Forelimb muscle (tissue), 1 donor: ENCODE results near the gene ZDHHC18. TPM values are rescaled to one million over a fixed set of nuclear protein-coding genes. Genes with fewer than 3 reads are reported as not detected.
"Not testable (repeated sequence)": the region's sequence is repeated elsewhere in the genome, so short reads cannot be mapped to it uniquely, and the experiment has no call there.

Experiments
- DNase-seq: peaks from one replicate; pipeline ENCODE4 v3.0.0-alpha.2; 2013; ENCODE audit warnings: low read depth
- polyA plus RNA-seq: library from polyadenylated mRNA; unstranded; fragments of 120-200 nt; gene quantifications from one replicate; pipeline ENCODE4 v1.2.1, GENCODE V29; 2013; ENCODE audit not compliant: insufficient read length

Gene ZDHHC18
- polyA plus RNA-seq, 1 donor = 14.9 TPM

DNA sequence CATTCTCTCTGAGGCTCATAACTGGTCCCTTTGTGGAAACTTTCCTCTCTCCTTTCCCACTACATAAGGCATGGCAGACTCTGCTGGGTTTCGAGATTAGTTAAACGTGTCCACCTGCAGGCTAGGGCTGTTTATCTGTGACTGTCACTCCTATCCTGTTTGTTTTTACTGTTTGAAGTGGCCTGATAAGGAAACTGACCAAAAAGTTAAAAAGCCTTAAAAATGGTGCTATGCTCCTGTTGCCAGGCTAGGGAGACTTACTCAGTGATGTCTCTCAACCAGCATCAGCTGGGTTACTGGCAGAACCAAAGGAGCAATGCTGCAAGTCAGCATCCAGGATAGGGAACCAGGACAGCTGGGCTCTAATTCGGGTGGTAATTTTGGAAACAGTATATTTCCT is 34.9 kb upstream of the ZDHHC18 start:
- no peak for DNase-seq

DNA sequence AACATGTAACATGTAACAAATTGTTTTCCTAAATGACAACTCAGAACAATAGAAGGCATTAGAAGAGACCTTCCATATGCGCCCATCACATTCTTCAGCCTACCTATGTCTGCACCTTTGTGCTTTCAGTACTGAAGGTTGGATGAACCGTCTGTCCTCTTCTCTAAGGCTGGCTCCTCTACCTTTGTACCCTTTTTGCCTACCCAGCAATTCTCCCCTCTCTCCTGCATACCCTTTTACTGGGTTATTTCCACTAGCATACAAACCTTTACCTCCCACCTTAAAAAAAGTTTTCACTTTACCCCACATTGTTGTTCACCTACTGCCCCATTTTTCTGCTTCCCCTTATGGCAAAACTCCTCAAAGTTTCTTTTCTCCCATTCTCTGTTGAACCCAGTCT is 33.6 kb upstream of the ZDHHC18 start:
- DNase-seq = no peak

DNA sequence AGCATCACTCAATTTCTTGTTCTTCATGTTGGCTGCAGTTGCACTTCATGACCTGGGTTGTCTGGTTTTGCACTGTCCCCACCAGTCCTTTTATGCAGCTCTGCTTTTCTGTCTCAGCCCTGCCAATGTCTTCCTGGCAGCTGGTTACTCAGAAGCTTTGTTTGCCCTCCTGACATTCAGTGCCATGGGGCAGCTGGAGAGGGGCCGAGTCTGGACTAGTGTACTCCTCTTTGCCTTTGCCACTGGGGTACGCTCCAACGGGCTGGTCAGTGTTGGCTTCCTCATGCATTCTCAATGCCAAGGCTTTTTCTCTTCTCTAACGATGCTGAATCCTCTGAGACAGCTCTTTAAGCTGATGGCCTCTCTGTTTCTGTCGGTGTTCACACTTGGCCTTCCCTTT is 32.1 kb upstream of the ZDHHC18 start:
- DNase-seq = no peak

- no peak for DNase-seq
These were observed 28.9 kb upstream of the ZDHHC18 start for GRCh38 chr1:26797627-26798026.

DNA sequence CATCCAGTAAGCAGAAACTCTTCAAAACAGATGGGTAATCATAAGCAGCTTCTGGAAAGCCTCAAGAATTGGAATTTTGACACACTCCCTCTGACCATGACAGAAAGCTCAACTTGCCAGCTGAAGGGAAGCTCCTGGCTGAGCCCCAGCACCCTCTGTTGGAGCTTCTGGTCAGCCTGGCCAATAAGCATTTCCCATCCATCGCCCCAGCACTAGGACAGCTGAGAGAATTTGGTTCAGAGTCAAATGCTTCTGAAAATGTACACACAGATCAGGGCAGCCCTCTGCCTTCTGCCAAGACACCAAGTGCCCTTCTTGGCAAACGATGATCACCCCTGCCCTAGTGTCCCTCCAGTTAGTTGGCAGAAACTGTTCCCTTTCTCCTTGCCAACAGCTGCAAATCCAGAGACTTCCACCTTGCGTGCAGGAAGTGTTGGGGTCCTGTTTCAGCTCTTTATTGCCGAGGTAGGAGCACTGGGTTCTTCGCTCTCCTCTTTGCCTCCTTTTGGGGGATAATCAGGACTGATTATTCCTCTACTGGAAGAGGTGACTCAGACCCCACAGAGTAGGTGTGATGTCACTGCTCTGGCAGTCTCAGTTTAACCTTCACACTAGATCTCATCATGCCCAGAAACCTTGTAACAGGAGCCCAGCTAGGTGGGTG is 26.9 kb upstream of the ZDHHC18 start:
- DNase-seq = no peak

GRCh38 chr1:26803932-26804331 is 22.6 kb upstream of the ZDHHC18 start:
- not testable (repeated sequence) for DNase-seq

GRCh38 chr1:26810105-26810504 is 16.4 kb upstream of the ZDHHC18 start:
- DNase-seq = not testable (repeated sequence)

DNA sequence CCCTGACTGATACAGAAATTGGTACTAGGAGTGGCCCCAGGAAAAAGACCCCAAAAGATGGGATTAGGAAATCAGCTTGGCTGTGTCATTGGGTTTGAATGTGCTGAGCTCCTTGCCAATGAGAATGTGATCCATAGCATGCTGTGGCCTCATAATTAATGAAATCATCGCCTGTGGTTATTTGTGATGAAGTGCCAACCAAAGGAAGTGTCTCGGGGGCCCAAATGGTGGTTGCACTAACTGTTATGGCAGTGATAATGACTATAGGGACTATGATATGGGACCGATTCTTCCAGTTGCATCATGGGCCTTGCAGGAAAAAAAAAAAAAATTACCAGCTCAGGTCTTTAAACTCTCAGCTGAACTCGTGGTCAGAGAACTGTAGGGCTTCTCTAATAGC is 15.4 kb upstream of the ZDHHC18 start:
- no peak for DNase-seq

GRCh38 chr1:26811708-26812107 is 14.8 kb upstream of the ZDHHC18 start:
- no peak for DNase-seq

- no peak for DNase-seq
These were observed 12.1 kb upstream of the ZDHHC18 start for GRCh38 chr1:26814377-26814776.

- DNase-seq = no peak
These were observed 11.6 kb upstream of the ZDHHC18 start for GRCh38 chr1:26814893-26815292.

- DNase-seq = no peak
These were observed 5.7 kb upstream of the ZDHHC18 start for GRCh38 chr1:26820784-26821269.

- DNase-seq = no peak
These were observed 3.6 kb upstream of the ZDHHC18 start for GRCh38 chr1:26822737-26823395.

- DNase-seq = no peak
These were observed 1.8 kb upstream of the ZDHHC18 start for GRCh38 chr1:26824731-26825130.

DNA sequence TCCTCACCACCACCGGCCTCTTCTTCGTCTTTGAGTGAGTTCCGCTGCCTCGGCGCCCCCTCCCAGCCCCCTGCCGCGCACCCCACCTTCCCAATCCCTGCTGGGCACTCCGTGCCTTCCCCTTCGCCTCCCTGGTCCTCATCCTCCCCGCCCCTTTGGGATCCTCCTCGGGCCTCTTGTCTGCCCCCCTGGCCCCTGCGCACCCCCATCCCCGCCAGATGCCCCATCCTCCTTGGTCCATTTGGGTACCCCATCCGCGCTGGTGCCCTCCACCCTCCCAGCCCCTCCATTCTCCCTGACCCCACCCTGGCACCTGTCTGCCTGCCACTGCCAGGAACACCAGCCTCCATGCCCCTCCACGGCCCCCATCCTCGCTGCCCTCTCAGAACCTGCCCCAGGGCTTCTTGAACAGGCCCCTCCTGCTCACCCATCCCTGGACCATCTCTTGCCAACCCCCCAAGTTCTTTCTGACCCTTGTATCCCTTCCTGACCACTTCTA is 667 bp downstream of the ZDHHC18 start:
- DNase-seq = no peak

DNA sequence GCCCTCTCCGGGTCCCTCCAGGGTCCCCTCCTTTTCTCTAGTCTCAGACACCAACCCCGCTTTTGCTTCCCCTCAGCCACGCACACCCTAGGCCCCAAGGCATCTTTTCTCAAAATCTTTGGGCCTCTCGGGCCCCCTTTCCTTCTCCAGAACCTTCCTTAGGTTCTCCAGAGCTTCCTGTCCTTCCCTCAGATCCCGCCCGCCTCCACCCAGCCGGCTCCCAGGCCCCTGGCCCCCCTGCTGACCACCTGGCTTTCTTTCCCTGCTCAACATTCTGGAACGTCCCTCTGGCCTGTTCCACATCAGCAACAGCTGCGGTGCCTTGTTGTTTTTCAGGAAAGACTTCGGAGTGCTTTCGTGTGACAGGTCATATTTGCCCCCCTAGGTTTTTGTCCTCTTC is 1.2 kb downstream of the ZDHHC18 start:
- no peak for DNase-seq

- no peak for DNase-seq
These were observed 2.0 kb downstream of the ZDHHC18 start for GRCh38 chr1:26828411-26828991.

GRCh38 chr1:26829184-26829911 is 2.9 kb downstream of the ZDHHC18 start:
- DNase-seq = no peak

DNA sequence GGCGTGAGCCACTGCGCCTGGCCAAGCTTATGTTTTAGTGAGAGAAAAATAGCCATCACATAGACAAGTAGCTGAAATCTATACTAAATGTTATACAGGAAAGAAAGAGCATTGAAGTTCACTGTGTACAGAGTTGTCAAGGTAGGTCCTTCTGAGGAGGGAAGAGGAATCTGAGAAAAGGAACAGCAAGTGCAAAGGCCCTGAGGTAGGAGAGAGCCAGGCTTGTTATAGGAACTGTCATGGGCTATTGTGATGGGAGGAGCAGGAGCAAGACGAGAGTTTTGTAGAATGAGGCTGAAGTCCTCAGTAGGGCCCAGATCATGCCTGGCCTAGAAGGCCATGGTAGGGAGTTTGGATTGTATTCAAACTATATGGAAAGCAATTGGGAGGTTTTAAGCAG is 4.6 kb downstream of the ZDHHC18 start:
- no peak for DNase-seq

DNA sequence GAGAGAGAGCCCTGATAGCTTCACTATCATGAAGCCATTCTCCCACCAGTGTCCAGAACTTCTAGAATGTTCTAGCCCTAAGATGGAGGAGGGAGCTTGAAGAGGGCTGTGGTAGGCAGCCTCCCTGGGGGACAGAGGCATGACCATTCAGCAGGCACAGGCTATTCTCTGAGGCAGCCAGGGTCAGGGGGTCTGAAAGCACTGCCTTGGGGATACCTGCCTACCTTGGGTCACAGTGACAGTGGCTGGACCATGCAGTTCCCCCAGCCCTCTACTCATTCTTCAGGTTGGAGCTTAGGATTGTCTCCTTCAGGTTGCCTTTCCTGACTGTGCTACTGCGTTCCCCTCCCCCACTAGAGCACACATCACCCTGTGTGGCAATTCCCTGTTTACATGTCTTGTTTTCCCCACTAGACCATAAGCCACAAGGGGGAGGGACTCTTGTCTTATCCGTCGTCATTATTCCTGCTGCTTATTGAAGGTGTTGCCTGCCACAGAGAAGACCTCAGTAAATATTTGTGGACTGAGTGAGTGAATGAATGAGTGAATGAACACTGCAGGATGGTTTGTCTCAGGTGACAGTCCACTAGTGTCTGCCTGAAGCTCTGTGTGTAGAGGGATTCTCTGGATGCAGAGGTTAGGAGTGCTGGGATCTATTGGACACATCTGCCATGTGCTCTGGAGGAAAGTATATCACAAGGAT is 5.2 kb downstream of the ZDHHC18 start:
- no peak for DNase-seq

- no peak for DNase-seq
These were observed 5.9 kb downstream of the ZDHHC18 start for GRCh38 chr1:26832249-26832960.
